ENCODE data around the gene POLE.

GRCh38 chr12:132736378-132736777, 49.2 kb upstream of the POLE start:
- TF ChIP-seq CTCF (IDR thresholded peaks at IDR 0.05) (no peak), POLR2A (IDR thresholded peaks at IDR 0.05) (no peak)

Data from Peyer's patch (tissue), 4 donors.